ENCODE measurements around the gene GPX3. TPM values are rescaled to one million over a fixed set of nuclear protein-coding genes. Genes with fewer than 3 reads are reported as not detected.

GPX3 gene
- total and polyA plus RNA-seq, 3 donors from 2014 or later, result 119 to 224 (median 216) TPM

DNA sequence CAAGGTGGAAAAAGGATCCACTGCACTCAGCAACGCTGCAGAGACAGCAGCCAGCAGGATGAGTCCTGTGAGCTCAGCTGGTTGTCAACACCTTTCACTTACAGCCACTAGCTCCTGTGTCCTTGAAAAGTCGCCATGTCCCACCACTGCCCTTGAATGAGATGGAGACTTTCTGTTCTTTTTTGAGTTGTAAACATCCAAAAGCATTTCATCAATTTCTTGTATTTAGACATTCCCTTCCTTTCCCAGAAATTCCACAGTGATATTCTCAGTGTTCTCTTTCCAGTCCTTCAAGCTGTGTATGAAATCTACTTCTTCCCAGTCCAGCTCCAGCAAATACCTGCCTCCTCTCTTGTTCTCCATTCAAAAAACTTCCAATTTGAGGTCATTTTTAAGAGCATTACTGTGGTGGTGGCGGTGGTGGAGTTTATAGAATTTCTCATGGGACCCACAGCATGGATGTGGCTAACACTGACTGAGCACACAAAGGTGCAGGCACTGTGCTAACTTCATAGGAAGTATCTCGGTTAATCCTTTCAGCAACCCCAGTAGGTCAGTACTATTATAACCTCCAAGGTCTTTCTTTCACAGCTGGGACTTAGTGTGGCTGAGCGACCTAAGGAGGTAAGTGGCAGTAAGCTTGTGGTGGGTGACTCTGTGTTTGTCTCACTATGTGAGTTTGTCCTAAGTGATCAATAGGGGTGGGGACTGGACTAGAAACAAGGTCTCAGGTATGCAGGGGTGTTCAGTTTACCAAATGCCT lies 15.0 kb upstream of the GPX3 start:
- no peaks in the 10 kb centered on the region for H3K36me3 ChIP-seq (ENCODE audit: low read depth, missing control alignments)
- peak overlapping the region; percentile 39 to 68 for H3K27ac ChIP-seq
- TF ChIP-seq, protein P1, sequence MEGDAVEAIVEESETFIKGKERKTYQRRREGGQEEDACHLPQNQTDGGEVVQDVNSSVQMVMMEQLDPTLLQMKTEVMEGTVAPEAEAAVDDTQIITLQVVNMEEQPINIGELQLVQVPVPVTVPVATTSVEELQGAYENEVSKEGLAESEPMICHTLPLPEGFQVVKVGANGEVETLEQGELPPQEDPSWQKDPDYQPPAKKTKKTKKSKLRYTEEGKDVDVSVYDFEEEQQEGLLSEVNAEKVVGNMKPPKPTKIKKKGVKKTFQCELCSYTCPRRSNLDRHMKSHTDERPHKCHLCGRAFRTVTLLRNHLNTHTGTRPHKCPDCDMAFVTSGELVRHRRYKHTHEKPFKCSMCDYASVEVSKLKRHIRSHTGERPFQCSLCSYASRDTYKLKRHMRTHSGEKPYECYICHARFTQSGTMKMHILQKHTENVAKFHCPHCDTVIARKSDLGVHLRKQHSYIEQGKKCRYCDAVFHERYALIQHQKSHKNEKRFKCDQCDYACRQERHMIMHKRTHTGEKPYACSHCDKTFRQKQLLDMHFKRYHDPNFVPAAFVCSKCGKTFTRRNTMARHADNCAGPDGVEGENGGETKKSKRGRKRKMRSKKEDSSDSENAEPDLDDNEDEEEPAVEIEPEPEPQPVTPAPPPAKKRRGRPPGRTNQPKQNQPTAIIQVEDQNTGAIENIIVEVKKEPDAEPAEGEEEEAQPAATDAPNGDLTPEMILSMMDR (IDR thresholded peaks at IDR 0.05), result no peak
- TF ChIP-seq POLR2A (IDR thresholded peaks at IDR 0.05), result no peak
- H3K4me3 ChIP-seq, result no peak overlapping the region
- intact Hi-C loops (cut with DNase I; ENCODE audit: low total_unique reads), result loop anchor here (5.0 kb wide), 1 partner anchor 42 kb away; no protein-coding TSS in a partner anchor
- H3K27me3 ChIP-seq, result no peaks in the 10 kb centered on the region
- peaks cover 25% of the 10 kb centered on the region for H3K4me1 ChIP-seq
- no peaks in the 10 kb centered on the region for H3K9me3 ChIP-seq
- DNase-seq, result peak; percentile 86
- 38 to 54% methylated on average over 5 of the region's 5 CpGs for WGBS, 2 donors

- WGBS, 2 donors, result 42 to 71% methylated on average over 6 to 7 of the region's 7 CpGs
- intact Hi-C loops (cut with DNase I; ENCODE audit: low total_unique reads), result loop anchor here (5.0 kb wide), 1 partner anchor 41 kb away; no protein-coding TSS in a partner anchor
These were observed 14.3 kb upstream of the GPX3 start for GRCh38 chr5:151005950-151006576.

DNA sequence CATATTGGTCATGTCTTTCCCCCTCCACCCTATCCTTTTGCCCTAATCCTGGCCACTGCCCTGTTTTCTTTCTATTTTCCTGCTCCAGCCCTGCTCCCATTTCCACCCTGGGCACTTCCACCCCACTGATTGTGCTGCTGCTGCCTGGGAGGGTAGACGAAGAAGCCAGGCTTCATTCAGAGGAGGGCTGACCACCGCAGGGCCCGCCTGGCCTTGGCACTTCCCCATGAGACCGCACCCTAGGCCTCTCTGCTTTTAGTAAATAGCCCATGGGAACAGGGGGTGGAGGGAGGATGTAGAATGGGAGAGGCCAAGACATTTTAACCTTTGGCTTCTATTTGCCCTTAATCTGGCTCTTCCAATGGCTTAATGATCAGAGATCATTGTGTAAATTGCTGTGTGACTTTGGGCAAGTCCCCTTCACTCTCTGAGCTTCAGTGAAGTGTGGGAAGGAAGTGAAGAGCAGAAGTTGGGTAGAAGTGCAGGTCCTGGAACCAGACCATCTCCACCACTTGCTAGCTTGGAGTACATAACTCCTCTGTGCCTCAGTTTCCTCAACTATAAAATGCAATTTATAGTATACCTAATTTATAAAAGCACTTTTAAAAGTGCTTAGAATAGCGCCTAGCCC lies 13.6 kb upstream of the GPX3 start:
- Histone ChIP-seq H3K9me3 (no peaks in the 10 kb centered on the region), H3K27ac (peak overlapping the region; percentile 68 to 71), H3K27me3 (no peaks in the 10 kb centered on the region), H3K4me1 (peaks cover 25% of the 10 kb centered on the region), H3K4me3 (no peak overlapping the region), H3K36me3 (ENCODE audit: low read depth, missing control alignments) (no peaks in the 10 kb centered on the region)
- TF ChIP-seq, protein P1 (IDR thresholded peaks at IDR 0.05), result no peak
- TF ChIP-seq POLR2A (IDR thresholded peaks at IDR 0.05), result no peak
- DNase-seq, result no peak
- WGBS, 2 donors, result 58 to 66% methylated on average over 5 of the region's 5 CpGs
- intact Hi-C loops (cut with DNase I; ENCODE audit: low total_unique reads), result loop anchor here (5.0 kb wide), 1 partner anchor 40 kb away; no protein-coding TSS in a partner anchor

More at GRCh38 chr5:151005950-151006576, 14.3 kb upstream of the GPX3 start:
- H3K36me3 ChIP-seq (ENCODE audit: low read depth, missing control alignments), result no peaks in the 10 kb centered on the region
- TF ChIP-seq, protein P1 (IDR thresholded peaks at IDR 0.05), result no peak
- TF ChIP-seq POLR2A (IDR thresholded peaks at IDR 0.05), result no peak
- H3K4me1 ChIP-seq, result peaks cover 25% of the 10 kb centered on the region
- no peak overlapping the region for H3K4me3 ChIP-seq
- H3K27me3 ChIP-seq, result no peaks in the 10 kb centered on the region
- no peaks in the 10 kb centered on the region for H3K9me3 ChIP-seq
- peak overlapping the region; percentile 68 to 71 for H3K27ac ChIP-seq
- DNase-seq, result peak; percentile 93

DNA sequence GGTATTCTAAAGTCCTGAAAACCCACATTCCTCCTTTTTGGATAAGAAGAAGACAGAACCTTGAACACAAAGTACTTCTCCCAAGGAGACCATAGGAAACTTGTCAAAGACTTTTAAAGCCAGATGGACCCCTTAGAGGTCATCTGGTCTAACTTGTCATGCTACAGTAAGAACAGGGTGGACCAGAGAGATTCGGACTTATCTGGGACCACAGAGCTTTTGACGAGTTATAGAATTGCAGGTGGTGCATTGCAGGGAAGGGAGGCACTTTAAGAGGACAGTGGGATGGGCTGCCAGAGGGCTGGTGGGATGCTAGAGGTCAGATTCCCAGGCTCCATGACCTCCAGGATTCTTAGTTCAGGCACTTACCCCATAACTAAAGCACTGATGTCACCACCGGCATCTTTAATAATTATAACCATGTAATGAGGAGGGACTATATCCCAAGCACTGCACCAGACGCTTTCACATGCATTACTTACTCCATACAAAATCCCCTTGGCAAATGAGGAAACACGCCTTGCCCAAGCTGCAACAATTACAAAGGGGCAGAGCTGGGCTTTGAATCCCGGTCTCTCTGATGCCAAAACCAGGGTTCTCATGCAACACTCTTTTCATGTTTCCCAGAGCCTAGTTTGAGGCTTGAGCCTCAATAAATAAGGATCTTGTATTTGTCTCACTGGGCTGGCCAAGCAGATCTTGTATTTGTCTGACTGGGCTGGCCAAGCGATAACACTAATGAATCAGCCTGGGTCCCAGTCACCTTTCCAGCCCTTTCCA lies 12.8 kb upstream of the GPX3 start:
- Histone ChIP-seq H3K36me3 (ENCODE audit: low read depth, missing control alignments) (no peaks in the 10 kb centered on the region), H3K9me3 (no peaks in the 10 kb centered on the region), H3K4me1 (peaks cover 25% of the 10 kb centered on the region), H3K4me3 (no peak overlapping the region), H3K27me3 (no peaks in the 10 kb centered on the region), H3K27ac (no peak overlapping the region)
- TF ChIP-seq POLR2A (IDR thresholded peaks at IDR 0.05), result no peak
- TF ChIP-seq, protein P1 (IDR thresholded peaks at IDR 0.05), result no peak
- 74 to 79% methylated on average over 7 of the region's 7 CpGs for WGBS, 2 donors
- intact Hi-C loops (cut with DNase I; ENCODE audit: low total_unique reads), result loop anchor here (5.0 kb wide), 1 partner anchor 40 kb away; no protein-coding TSS in a partner anchor
- DNase-seq, result no peak

All from testis (tissue), 3 donors.